Body of pancreas (tissue), 4 donors: ENCODE results near the gene BICD1.

Source experiments
- POLR2A ChIP-seq, 3 donors: fragments of 450-650 bp; IDR thresholded peaks; one replicate each; pipeline ENCODE4 v1.6.1; 2016; ENCODE audit warnings: antibody characterized with exemption in 3 of 3, mild to moderate bottlenecking in 2 of 3
- TF ChIP-seq, protein P1 (sequence below), 7 experiments: fragments of 450-650 bp in 4 of 7; fragments of 200-600 bp in 3 of 7; sonication (generic) in 3 of 7; IDR thresholded peaks; one replicate each; pipeline ENCODE4 v1.5.1; 2016 to 2019; ENCODE audit warnings: antibody characterized with exemption in 7 of 7

DNA sequence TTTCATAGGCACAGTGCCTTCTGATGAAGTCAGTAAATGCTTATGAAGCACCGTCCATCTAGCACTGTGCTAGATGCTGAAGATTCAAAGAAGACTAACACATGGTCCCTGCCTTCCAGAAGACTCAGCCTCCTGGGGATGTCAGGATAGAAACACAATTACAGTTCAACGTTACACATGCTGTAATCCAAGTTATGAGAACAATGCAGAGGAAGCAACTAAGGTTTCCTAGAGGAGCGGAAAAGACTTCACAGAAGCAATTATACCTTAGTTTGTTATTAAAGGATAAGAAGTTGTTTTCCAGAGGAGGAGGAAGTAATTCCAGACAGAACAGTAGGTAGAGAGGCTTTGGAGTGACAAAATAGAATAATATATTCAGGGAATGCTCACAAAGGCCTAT, 225.8 kb downstream of the BICD1 start:
- TF ChIP-seq, protein P1, sequence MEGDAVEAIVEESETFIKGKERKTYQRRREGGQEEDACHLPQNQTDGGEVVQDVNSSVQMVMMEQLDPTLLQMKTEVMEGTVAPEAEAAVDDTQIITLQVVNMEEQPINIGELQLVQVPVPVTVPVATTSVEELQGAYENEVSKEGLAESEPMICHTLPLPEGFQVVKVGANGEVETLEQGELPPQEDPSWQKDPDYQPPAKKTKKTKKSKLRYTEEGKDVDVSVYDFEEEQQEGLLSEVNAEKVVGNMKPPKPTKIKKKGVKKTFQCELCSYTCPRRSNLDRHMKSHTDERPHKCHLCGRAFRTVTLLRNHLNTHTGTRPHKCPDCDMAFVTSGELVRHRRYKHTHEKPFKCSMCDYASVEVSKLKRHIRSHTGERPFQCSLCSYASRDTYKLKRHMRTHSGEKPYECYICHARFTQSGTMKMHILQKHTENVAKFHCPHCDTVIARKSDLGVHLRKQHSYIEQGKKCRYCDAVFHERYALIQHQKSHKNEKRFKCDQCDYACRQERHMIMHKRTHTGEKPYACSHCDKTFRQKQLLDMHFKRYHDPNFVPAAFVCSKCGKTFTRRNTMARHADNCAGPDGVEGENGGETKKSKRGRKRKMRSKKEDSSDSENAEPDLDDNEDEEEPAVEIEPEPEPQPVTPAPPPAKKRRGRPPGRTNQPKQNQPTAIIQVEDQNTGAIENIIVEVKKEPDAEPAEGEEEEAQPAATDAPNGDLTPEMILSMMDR (IDR thresholded peaks at IDR 0.05), result no peak
- TF ChIP-seq POLR2A (IDR thresholded peaks at IDR 0.05), result no peak
